Heart left ventricle (tissue), 13 donors: Measurements from ENCODE around the gene KCNH6.

Experiments
- CTCF ChIP-seq, 12 donors: fragments of 200-600 bp; sonication (generic) in 4 of 12; IDR thresholded peaks; one replicate each; pipeline versions ENCODE4 v1.5.0 to v1.8.0; 2018 to 2022; ENCODE audit warnings: antibody characterized with exemption in 12 of 12, mild to moderate bottlenecking in 5 of 12
- POLR2A ChIP-seq, 2 donors: fragments of 450-650 bp; IDR thresholded peaks; one replicate each; pipeline ENCODE4 v1.6.1; 2017; ENCODE audit warnings: antibody characterized with exemption in 2 of 2, mild to moderate bottlenecking in 2 of 2, moderate library complexity in 2 of 2
- donor health status: ischemic (EF 13 %, LVEDD 7.1; RV severe dilation, severe dysfunction).
- donor health status: DM: no; HTN: yes; CAD: no.
- donor health status: DM: no; HTN: no; CAD: no.
- donor health status: ischemic (EF 25% LVEDD 6.9; RV normal size, moderate dysfunction).
- donor health status: ischemic (EF 25% LVEDD 5.7; RV mildly dilated, moderate dysfunction).
- donor health status: ischemic (EF 35%, LVEDD 5.7; RV mildly dilated, moderate dysfunction).
- donor health status: nonischemic (EF 11% LVEDD 7.7; RV severe dilation, severe dysfunction).
- donor health status: DM: yes; HTN: yes; CAD: no.
- donor health status: PGD.
- donor health status: ischemic (EF 29% LVEDD 5.4; RV normal size, mild dysfunction).
- donor health status: nonischemic (EF 23%, LVEDD 6.1; RV moderate dilation, normal function).

- TF ChIP-seq CTCF (IDR thresholded peaks at IDR 0.05) (no peak), POLR2A (IDR thresholded peaks at IDR 0.05) (no peak)
These were observed 19.8 kb upstream of the KCNH6 start for GRCh38 chr17:63503341-63503705.
